CD4-positive, alpha-beta T cell treated with Interferon gamma for 1 hour (primary cell): ENCODE results near the gene ERC1.

Experiments used
- DNase-seq: peaks from one replicate; pipeline ENCODE4 v3.0.0-alpha.2; 2020

The ERC1 gene

GRCh38 chr12:1362143-1362662 is 371.2 kb downstream of the ERC1 start:
- no peak for DNase-seq

- no peak for DNase-seq
Observed at GRCh38 chr12:1365703-1366102, 374.7 kb downstream of the ERC1 start.

- DNase-seq = no peak
Observed at GRCh38 chr12:1367331-1368291, 376.6 kb downstream of the ERC1 start.

DNA sequence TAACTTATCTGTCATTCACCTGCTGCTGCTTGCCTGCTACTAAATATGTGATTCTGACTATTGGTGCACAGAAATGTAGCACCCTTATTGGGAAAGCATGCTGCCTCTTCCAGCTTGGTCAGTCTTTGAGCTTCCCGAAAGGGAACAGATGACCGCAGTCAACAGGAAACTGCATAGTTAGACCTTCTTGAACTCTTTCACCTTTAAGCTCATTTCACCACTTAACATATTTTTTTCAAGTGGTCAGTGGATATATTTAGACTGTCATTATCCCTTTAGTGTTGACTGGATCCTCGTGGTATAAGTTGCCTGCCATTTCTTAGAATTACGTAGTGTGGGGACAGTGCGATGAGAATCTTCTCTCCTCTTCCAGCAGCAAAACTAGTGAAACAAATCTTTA is 378.4 kb downstream of the ERC1 start:
- DNase-seq = no peak

DNA sequence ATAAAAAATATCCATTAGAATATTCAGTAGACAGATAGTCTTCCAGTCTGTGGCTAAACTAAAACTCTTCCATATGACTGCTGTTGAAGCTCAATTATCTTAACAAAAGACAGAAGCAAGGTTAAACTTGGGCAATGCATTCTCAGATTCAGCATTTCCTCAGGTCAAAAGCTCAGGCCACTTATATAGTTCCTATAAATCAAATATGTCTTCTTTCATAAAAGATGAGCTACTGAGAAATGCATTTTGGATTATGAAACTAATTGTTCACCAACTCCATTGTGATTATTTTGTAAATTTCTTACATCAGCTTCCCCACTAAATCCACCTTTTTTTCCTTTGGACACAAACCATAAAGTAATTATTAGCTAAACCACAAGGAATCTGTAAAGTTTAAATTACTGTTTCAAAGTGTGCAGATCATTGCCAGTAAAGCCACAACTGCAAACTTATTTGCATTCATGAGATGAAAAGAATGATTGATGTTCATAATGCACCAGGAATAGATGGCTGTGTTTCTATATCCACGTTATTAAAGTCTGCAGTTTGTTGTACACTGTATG is 379.0 kb downstream of the ERC1 start:
- no peak for DNase-seq

- no peak for DNase-seq
Observed at GRCh38 chr12:1373901-1374735, 383.1 kb downstream of the ERC1 start.

- DNase-seq = no peak
Observed at GRCh38 chr12:1375323-1375722, 384.3 kb downstream of the ERC1 start.

DNA sequence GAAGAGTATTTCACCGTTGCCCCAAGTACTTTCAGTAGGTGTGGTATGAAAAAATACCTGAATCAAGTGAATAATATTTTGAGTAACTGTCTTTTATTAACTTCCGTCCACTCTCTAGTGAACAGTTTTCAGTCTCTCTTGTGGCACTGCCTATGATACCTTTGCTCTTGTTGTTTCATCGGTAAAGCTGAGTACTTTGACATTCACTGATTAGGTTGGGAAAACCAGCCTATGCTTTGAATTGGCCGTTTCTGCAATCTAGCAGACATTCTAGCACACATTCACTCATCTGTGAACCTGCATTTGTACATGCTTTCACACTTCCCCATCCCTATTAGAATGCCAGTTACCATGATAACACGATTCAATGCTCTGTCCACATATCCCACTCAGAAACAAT is 386.1 kb downstream of the ERC1 start:
- no peak for DNase-seq

- DNase-seq = no peak
Observed at GRCh38 chr12:1377681-1378080, 386.7 kb downstream of the ERC1 start.

DNA sequence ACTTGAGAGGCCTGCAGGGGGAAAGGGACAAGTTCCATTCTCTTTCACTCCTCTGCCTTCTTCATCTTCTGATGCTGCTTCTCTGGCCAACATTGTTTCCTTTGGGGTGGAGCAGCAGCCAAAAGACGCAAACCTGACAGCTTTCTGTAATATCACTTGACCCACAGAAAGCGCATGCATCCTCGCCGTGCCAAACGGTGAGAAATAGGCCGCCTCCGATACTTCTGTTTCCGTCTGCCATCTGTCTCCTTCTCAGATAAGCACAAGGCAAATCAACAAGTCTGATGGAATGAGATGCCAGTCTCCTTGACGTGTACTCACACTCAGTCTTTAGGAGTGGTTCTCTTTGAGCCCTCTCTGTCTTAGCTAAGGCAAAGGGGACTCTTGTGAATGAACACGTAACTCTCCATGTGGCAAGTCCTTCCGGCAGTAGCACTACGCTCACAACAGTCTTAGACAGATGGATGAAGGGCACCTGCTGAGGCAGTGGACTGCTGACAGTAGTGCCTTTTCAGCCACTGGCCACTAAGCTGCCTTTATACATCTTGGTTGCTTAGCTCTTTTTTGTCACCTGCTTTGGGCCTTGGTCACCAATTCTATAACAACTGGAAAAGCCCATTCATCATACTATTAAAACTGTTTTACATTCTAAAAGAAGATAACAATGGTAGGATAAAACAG is 389.3 kb downstream of the ERC1 start:
- no peak for DNase-seq

- DNase-seq = no peak
Observed at GRCh38 chr12:1382151-1382550, 391.1 kb downstream of the ERC1 start.

- DNase-seq = no peak
Observed at GRCh38 chr12:1382826-1383225, 391.8 kb downstream of the ERC1 start.

DNA sequence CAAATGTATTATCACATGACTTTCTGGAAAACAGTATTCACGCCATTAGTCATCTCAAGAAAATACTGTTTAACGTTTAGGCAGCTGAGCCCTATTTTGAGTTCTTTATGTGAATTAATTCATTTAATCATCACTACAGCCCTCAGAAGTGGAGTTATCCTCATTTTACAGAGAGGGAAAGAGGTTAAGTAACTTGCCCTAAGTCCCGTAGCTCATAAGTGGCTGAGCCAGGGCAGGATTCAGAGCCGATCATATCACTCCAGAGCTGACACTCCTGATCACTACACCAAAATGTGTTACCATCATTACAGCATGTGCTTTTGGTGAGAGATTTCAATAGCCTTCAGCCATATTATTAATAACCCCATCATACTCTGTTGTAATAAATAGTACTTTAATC is 392.7 kb downstream of the ERC1 start:
- no peak for DNase-seq

- no peak for DNase-seq
Observed at GRCh38 chr12:1384910-1385309, 393.9 kb downstream of the ERC1 start.

DNA sequence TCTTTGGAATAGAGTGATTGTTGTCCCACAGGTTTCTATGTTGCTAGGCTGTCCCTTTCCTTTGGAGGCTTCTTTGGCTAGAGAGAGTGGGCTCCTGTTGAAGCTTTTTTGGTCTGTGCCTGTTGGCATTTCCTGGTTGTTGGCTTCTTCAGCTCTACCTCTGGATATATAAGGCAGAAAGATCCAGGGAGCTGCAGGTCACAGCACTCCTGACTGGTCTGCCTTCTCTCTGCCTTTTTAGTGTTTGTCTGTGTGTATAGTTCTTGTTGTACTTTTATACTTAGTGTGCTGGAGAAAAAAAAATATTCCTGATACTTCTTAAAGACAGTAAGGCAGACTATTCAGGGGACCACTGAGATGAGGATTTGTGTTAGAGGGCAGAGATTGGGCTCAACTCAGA is 400.7 kb downstream of the ERC1 start:
- no peak for DNase-seq

DNA sequence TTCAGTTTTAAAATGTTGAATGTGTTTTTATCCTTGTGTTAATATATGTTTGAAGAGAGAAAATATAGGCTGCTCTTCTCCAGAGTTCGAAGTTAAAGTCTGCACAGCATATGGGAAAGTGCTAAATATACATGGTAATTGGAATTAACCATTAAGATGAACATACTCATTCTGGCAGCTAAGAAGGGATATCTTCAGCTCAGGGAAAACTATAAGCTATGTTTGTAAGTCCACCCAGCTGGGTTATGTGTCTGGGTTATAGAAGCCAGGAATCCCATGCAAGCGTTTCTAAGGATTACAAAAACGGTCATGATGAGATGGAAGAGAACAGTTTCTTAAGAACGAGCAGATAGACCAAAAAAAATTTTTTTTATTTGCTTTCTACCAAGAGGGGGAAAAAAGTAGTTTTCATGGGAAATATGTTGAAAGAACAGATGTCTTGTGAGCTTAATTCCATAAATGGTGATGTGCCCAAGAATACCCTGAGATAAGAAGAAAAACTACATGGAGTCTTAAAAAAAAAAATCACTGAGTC is 404.5 kb downstream of the ERC1 start:
- DNase-seq = no peak

GRCh38 chr12:1398673-1399072 is 407.6 kb downstream of the ERC1 start:
- no peak for DNase-seq

- no peak for DNase-seq
Observed at GRCh38 chr12:1401891-1402290, 410.9 kb downstream of the ERC1 start.

DNA sequence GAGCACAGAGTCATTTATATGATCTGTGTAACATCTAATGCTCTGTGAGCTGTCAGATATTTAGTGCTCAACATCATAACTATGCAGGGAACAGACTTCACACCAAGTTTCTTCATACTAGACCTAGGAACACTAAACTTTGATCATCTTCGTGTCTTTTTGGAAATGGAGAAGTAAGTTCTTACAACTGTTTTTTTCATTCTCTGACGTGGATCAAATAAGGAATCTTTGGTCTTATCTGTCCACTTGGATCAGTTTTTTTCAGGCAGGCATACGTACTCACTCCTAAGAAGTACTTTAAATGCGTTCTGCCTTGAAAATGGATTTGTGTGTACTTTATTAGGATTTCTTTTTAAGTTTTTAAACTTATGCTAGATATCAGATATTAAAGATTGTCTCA is 412.4 kb downstream of the ERC1 start:
- no peak for DNase-seq

GRCh38 chr12:1405619-1406018 is 414.6 kb downstream of the ERC1 start:
- DNase-seq = no peak

DNA sequence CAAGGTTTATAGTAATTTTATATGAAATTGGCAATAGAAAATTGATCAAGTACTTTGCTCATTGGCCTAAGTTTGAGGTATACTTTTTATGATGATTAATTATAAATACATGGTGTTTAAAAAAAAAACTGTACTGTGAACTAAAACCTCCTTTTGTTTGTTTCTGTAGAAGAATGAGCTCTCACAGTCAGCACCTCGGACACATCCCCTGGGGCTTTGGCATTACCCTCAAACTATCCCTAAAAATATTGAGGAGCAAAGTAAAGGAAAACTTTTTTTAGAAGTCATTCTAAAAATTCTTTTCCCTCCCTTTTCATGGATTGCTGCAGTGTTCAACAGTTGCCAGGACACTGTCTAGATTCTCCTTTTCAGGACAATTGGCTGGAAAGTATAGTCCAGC is 419.8 kb downstream of the ERC1 start:
- DNase-seq = no peak

- no peak for DNase-seq
Observed at GRCh38 chr12:1413930-1414329, 422.9 kb downstream of the ERC1 start.

DNA sequence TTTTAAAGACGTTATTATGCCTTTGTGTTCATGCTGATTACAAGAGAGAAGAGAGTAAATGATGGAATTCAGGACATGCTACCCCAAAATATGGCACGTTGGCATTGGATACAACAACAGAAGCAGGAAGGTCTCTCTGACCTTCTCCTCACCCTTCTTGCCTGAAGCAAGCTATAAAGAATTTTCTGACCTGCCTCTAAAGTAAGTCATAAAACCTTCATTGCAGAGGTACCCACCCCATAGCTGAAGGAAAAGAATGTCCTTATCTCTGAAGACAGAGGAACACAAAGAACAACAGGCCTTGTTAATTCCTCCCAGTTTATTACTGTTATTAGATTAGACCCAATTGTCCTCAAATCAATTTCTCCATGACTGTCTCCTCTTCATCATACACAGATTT is 427.1 kb downstream of the ERC1 start:
- DNase-seq = no peak
